ENCODE results near the gene PXN.

DNA sequence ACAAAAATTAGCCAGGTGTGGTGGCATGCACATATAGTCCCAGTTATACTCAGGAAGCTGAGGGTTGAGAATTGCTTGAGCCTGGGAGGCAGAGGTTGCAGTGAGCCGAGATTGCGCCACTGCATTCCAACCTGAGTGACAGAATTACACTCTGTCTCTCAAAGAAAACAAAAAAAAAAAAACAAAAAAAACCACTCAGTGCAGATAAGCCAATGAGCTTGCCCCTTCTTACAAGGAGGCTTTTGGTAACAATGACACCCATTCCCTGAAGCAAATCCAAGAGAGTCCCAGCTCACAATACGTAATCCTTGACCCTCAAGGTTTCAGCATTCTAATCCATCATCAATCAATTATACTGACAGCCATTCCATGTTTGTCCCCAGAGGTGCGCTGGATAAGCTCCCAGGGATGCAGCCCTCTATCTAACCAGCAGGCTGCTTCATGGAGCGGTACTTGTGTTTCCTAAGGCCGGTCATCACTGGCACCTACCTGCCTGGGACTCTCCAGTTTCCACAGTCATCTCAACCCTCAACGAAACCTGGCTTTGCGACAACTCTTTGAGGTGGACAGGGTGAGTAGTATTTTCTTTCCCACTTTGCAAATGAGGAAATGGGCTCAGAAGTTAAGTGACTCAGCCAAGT, 83.4 kb downstream of the PXN start:
- no peak for TF ChIP-seq EP300 (IDR thresholded peaks at IDR 0.05)
- TF ChIP-seq, protein P1, sequence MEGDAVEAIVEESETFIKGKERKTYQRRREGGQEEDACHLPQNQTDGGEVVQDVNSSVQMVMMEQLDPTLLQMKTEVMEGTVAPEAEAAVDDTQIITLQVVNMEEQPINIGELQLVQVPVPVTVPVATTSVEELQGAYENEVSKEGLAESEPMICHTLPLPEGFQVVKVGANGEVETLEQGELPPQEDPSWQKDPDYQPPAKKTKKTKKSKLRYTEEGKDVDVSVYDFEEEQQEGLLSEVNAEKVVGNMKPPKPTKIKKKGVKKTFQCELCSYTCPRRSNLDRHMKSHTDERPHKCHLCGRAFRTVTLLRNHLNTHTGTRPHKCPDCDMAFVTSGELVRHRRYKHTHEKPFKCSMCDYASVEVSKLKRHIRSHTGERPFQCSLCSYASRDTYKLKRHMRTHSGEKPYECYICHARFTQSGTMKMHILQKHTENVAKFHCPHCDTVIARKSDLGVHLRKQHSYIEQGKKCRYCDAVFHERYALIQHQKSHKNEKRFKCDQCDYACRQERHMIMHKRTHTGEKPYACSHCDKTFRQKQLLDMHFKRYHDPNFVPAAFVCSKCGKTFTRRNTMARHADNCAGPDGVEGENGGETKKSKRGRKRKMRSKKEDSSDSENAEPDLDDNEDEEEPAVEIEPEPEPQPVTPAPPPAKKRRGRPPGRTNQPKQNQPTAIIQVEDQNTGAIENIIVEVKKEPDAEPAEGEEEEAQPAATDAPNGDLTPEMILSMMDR (IDR thresholded peaks at IDR 0.05), result no peak

All from stomach (tissue), 4 donors.